Activated CD4-positive, alpha-beta T cell treated with anti-CD3 and anti-CD28 coated beads, Interleukin-10, Interleukin-2, amounts not matched to agents 100 ng/mL and 50 ng/mL, durations not matched to agents 16 hours and 8 hours (primary cell): ENCODE data around the gene SDR42E1.
A peak's percentile ranks its signal among the peaks of the same experiment; 100 is the strongest.
"Not testable (repeated sequence)": the region's sequence is repeated elsewhere in the genome, so short reads cannot be mapped to it uniquely, and the experiment has no call there.

Experiments used
- DNase-seq: peaks from one replicate; pipeline ENCODE4 v3.0.0-alpha.2; 2020

SDR42E1 gene

DNA sequence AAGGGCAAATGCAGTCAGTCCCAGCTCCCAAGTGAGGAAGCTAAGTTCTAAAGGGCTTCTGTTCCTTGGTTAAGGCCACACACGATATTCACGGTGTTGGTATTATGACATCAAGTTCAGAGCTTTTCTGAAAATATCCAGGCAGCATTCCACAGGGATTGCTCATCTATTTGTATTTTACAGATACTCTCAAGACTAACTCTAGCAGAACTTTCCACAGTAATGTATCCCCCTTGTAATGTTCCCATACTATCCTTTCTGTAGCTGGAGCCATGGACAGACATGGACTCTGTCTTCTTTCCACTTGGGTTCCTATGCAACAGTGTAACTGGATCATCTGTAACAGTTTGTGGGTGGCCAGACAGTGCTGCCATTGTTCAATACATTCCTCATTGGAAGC lies 13.5 kb downstream of the SDR42E1 start:
- DNase-seq: no peak

DNA sequence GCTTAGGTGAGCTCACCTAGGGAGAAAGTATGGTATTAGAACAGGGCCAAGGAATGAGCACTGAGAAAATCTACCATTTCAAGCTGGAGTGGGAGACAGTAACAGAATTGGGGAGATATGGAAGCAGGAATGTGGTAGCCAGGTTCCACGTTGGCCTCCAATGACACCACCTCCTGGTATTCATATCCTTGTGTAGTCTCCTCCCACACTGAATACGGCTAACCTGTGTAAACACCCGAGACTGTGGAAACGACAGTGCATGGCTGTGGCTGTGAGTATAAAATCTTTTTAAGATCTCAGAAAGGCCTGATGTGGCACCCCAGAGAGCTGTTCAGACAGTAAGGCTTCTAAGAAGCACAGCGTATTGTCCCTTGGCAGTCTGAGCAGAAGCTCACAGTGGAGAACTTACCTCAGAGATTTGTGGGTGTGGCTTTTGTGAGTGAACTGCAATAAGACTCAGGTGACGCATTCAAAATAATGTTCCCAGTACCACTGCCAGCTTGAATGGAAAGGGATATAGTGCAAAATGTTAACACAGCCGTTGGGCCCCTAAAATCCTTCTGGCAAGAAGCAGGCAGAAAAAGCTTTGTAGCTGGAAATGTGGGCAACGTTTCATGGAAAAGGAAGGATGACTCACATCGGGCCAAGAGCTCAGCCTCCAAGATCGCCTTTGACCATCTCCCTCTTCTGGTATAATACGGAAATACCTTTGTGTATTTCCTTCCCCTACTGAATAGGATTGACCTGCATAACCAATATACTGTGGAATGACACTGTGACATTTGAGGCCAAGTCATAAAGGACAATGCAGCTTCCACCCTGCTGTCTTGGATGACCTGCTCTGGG lies 14.4 kb downstream of the SDR42E1 start:
- no peak for DNase-seq

DNA sequence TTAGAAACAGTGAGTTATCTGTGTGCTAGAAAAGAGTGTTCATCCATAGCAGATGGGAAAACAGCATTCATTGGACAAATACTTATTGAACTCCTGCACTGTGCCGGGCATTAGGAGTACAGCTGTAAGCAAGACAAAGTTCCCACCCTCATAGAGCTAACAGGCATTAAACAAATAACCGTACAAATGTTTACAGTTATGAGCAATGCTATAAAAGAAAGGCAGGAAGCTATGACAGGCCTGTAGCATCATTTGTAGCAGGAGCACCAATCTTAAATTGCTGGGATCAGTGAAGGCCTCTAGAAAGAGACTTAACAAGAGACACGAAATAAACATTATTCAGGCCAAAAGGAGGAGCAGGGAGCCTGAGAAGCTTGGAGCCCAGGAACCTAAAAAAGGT lies 15.6 kb downstream of the SDR42E1 start:
- DNase-seq: no peak

GRCh38 chr16:81994485-81994884 lies 16.8 kb downstream of the SDR42E1 start:
- DNase-seq: no peak

GRCh38 chr16:81992859-81993258 lies 18.4 kb downstream of the SDR42E1 start:
- DNase-seq: no peak

- no peak for DNase-seq
Observed at GRCh38 chr16:81987706-81988105, 23.6 kb downstream of the SDR42E1 start.

- no peak for DNase-seq
Observed at GRCh38 chr16:81987121-81987520, 24.1 kb downstream of the SDR42E1 start.

- not testable (repeated sequence) for DNase-seq
Observed at GRCh38 chr16:81977335-81977942, 33.8 kb downstream of the SDR42E1 start.

DNA sequence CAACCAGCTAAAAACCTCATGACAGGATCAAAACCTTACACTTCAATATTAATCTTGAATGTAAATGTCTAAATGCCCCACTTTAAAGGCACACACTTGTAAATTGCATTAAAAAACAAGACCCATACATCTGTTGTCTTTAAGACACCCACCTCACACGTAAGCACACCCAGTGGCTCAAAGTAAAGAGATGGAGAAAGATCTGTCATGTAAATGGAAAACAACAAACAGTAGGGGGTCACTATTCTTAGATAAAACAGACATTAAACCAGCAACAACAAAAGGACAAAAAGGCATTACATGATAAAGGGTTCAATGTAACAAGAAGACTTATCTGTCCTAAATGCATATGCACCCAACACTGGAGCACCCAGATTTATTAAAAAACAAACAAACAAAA lies 35.6 kb downstream of the SDR42E1 start:
- no peak for DNase-seq

- DNase-seq: no peak
Observed at GRCh38 chr16:81973737-81974136, 37.5 kb downstream of the SDR42E1 start.

DNA sequence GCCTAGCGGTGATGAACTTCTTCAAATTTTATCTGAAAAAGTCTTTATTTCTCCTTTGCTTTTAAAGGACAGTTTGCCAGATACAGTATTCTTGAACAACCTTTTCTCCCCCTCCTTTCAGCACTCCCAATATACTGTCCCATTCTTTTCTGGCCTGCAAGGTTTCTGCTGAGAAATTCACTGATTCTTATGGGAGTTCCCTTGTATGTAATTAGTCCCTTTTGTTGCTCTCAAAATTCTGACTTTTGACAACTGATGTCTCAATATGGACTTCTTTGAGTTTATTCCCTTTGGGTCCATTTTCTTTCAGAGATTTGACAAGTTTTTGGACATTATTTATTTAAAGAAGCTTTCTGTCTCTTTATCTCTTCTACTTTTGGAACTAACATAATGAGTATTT lies 39.4 kb downstream of the SDR42E1 start:
- no peak for DNase-seq

DNA sequence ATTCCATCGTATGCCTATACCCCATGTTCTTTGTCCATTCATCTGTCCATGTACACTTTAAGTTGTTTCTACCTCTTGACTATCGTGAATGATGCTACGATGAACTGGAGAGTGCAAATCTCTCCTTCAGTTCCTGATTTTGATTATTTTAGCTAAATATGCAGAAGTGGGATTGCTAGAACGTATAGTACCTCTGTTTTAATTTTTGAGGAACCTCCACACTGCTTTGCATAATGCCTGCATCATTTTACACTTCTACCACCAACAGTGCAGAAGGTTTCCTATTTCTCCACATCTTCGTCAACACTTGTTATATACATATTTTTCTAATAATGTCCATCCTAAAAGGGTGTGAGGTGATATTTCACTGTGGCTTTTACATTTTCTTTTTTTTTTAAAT lies 43.9 kb downstream of the SDR42E1 start:
- no peak for DNase-seq

- DNase-seq: no peak
Observed at GRCh38 chr16:81964808-81965207, 46.5 kb downstream of the SDR42E1 start.

GRCh38 chr16:81956213-81956948 lies 54.9 kb downstream of the SDR42E1 start:
- DNase-seq: no peak

DNA sequence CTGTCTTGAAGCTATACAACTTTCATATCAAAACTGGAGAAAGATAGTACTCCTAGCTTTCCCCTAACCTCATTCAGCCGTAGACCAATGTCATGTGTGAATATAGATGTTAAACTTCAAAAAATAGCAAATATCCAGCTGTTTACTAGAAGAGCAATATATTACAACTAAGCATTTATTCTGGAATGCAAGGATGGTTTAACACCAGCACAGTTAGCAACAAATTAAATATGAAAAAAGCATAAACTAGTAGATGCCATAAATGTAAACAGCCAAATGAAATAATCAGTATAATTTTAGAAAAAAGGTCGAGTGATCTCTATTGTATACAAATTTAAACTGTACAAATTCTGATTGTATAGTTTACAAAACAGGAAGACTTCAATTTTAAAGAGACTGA lies 59.7 kb downstream of the SDR42E1 start:
- DNase-seq: no peak

DNA sequence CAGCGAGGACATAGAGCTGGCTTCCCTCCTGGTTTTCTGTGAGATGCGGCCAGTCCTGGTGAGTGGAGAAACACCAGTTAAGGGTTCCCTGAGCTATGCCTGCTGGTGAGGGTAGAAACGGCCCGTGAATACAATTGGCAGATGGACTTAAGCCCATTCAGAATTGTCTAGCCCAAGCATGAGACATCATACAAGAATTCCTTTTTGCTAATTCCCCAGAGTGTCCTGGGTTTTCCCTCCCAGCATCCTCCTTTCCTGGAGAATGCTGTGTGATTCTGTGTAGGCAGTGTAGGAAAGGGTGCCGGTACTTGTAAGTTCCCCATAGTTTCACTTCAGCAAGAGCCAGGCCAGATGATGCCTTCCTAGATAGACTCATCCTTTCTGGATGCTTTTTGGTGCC lies 65.1 kb downstream of the SDR42E1 start:
- no peak for DNase-seq

GRCh38 chr16:81945665-81946064 lies 65.6 kb downstream of the SDR42E1 start:
- no peak for DNase-seq

- no peak for DNase-seq
Observed at GRCh38 chr16:81942007-81942601, 69.2 kb downstream of the SDR42E1 start.

DNA sequence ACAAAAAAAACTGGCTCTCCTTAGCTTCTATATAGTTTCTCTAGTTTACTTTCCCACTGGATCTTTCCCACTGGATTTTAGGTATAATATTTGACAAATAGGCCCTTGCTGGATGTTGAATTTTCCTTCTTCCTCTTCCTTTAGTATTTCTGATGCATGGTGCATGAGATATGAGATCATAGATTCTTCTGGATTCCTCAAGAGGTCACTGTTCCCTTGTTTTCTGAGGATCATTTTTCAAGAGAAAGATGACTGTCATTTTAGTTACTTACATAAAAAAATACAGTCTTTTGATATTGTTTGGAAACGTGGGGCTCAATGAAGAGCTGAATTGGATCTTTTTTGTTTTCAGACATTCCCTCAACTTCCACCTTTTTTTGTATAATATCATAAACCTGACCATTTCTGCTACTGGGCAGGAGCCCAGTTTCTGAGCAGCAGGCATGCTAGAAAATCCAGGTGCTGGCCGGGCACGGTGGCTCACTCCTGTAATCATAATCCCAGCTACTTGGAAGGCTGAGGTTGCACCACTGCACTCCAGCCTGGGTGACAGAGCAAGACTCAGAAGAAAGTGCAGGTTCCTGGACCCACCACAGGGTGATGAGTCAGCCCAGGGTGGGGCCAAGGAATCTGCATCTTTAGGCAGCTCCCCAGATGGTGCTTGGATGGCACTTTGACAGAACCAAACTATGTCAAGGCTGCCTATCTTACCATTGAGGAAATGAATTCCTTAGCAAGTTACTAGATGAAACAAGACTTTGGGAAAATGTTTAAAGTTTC lies 70.3 kb downstream of the SDR42E1 start:
- peak; percentile 14 for DNase-seq

DNA sequence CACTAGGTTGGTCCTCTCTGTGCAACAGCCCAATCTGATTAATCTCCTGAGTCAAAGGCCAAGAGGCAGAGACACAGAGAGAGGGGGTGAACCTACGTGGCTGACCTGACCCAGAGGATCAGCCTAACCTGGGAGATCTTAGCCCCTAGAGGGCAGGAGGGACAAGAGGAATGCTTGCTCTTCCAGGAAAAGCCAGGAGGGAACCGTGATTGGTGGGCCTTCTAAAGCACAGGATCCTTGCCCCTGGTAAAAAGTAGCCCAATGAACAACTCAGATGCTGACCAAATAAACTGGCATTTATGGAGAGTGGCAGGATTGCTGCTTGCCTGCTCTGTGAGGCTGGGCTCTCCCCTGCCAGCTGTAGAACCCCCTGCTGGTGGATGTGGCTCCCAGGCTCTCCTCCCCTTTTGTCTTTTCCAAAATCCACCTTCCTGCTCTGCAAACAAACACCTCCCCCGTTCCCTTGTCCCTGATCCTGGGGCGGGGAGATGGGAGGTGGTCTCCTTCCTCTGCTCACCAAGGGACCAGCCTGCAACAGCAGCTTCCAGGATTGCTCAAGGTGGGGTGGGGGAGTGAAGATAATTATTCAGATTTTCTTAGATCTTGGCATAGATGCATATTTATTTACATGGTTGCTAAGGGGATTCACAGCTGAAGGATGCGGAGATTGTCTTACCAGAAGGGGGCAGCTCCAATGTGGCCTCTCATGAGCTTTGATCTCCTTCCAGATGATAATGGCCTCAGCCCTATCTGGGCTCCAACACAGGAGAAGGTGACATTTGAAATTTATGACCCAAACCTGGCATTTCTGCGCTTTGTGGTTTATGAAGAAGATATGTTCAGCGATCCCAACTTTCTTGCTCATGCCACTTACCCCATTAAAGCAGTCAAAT lies 71.9 kb downstream of the SDR42E1 start:
- no peak for DNase-seq
